Endodermal cell (in vitro differentiated cells): ENCODE measurements around the gene TRAF3. TPM values are rescaled to one million over a fixed set of nuclear protein-coding genes. Genes with fewer than 3 reads are reported as not detected.

Experiments
- DNase-seq: peaks from one replicate; pipeline ENCODE4 v3.0.0-alpha.2; 2017
- H3K27ac ChIP-seq: 2 replicates; pipeline ENCODE4 v1.5.1; 2013; ENCODE audit warnings: mild to moderate bottlenecking, low read depth, low read length, moderate library complexity
- H3K27me3 ChIP-seq: 2 replicates; pipeline ENCODE4 v1.6.1; 2013; ENCODE audit warnings: mild to moderate bottlenecking, low read length, moderate library complexity; ENCODE audit not compliant: insufficient read depth, control insufficient read depth, poor library complexity, severe bottlenecking
- H3K36me3 ChIP-seq: 2 replicates; pipeline ENCODE4 v1.7.0; 2013; ENCODE audit warnings: mild to moderate bottlenecking, low read length, moderate library complexity; ENCODE audit not compliant: control insufficient read depth, insufficient read depth
- H3K4me1 ChIP-seq: one replicate; pipeline ENCODE4 v1.7.0; 2013; ENCODE audit warnings: low read length; ENCODE audit not compliant: control insufficient read depth, insufficient read depth
- H3K4me3 ChIP-seq: 2 replicates; pipeline ENCODE4 v1.5.1; 2013; ENCODE audit warnings: mild to moderate bottlenecking, low read length, moderate library complexity
- H3K9ac ChIP-seq: 2 replicates; pipeline ENCODE4 v1.6.1; 2013; ENCODE audit warnings: mild to moderate bottlenecking, low read length, moderate library complexity; ENCODE audit not compliant: poor library complexity, severe bottlenecking; ENCODE audit errors: extremely low read depth
- H3K9me3 ChIP-seq: 2 replicates; pipeline ENCODE4 v1.6.1; 2013; ENCODE audit warnings: mild to moderate bottlenecking, low read length, moderate library complexity; ENCODE audit not compliant: control insufficient read depth
- H3K27ac Mint-ChIP-seq: 2 replicates; pipeline ENCODE4 v1.8.0; 2020; ENCODE audit warnings: mixed read lengths
- H3K27me3 Mint-ChIP-seq: 2 replicates; pipeline ENCODE4 v1.8.0; 2021; ENCODE audit warnings: mild to moderate bottlenecking, mixed read lengths; ENCODE audit not compliant: insufficient read depth
- H3K36me3 Mint-ChIP-seq: 2 replicates; pipeline ENCODE4 v1.8.0; 2020; ENCODE audit warnings: low read depth, mixed read lengths
- H3K4me1 Mint-ChIP-seq: 2 replicates; pipeline ENCODE4 v1.8.0; 2020; ENCODE audit warnings: mixed read lengths
- H3K4me3 Mint-ChIP-seq: 2 replicates; pipeline ENCODE4 v1.8.0; 2020; ENCODE audit warnings: mild to moderate bottlenecking, moderate library complexity, mixed read lengths
- H3K9me3 Mint-ChIP-seq: 2 replicates; pipeline ENCODE4 v1.8.0; 2020; ENCODE audit warnings: mild to moderate bottlenecking, mixed read lengths
- CTCF ChIP-seq: fragments of 200-600 bp; sonication (generic); conservative IDR thresholded peaks from 2 replicates; pipeline ENCODE4 v1.5.0; 2021; ENCODE audit warnings: antibody characterized with exemption, mild to moderate bottlenecking
- WGBS, 2 experiments: methylation state at CpG; one replicate each; pipeline versions ENCODE4 v1.1.5 to v1.1.7; 2013; ENCODE audit warnings: missing lambda C conversion rate in 2 of 2, mixed read lengths in 1 of 2; ENCODE audit not compliant: insufficient coverage in 1 of 2, insufficient read length in 1 of 2; 5-methylcytosine and 5-hydroxymethylcytosine counted together
- total RNA-seq, 2 donors: library from RNA; stranded (reverse); fragmentation: NEBNext Ultra II Directional in 1 of 2; extraction: Animal tissue kit (Norgen Biotek cat#: 25700) in 1 of 2; gene quantifications; 2 replicates in 1 of 2; 3 replicates in 1 of 2; pipeline ENCODE4 v1.2.1, GENCODE V29; 2021

TRAF3 gene
- total RNA-seq, 2 donors from 2014 or later = 16.7 to 23.8 TPM

- peak overlapping the region; percentile 20 for H3K27ac ChIP-seq
- Mint-ChIP-seq H3K27me3 (no peaks in the 10 kb centered on the region), H3K9me3 (no peaks in the 10 kb centered on the region), H3K4me3 (no peak overlapping the region), H3K4me1 (peaks cover 10% of the 10 kb centered on the region), H3K36me3 (peaks cover 9% of the 10 kb centered on the region), H3K27ac (no peak overlapping the region)
- no peak for TF ChIP-seq CTCF
- no peak overlapping the region for H3K9ac ChIP-seq
- H3K27me3 ChIP-seq = no peaks in the 10 kb centered on the region
- H3K4me3 ChIP-seq = no peak overlapping the region
- DNase-seq = no peak
- WGBS, 2 experiments = 61% methylated on average over 4 of the region's 4 CpGs; no CpG with 5 or more reads in 1 of the 2 experiments
- no peaks in the 10 kb centered on the region for H3K9me3 ChIP-seq
- no peaks in the 10 kb centered on the region for H3K36me3 ChIP-seq
- H3K4me1 ChIP-seq = no peaks in the 10 kb centered on the region
Observed at GRCh38 chr14:102838501-102838900, 61.3 kb downstream of the TRAF3 start.

- no peak overlapping the region for H3K4me3 ChIP-seq
- Mint-ChIP-seq H3K9me3 (no peaks in the 10 kb centered on the region), H3K4me1 (peaks cover 10% of the 10 kb centered on the region), H3K36me3 (peaks cover 1% of the 10 kb centered on the region), H3K4me3 (no peak overlapping the region), H3K27me3 (no peaks in the 10 kb centered on the region), H3K27ac (no peak overlapping the region)
- H3K27me3 ChIP-seq = no peaks in the 10 kb centered on the region
- no peak for TF ChIP-seq CTCF
- WGBS, 2 experiments = 97 to 100% methylated on average over 1 to 2 of the region's 3 CpGs
- no peaks in the 10 kb centered on the region for H3K36me3 ChIP-seq
- H3K9me3 ChIP-seq = no peaks in the 10 kb centered on the region
- no peaks in the 10 kb centered on the region for H3K4me1 ChIP-seq
- no peak for DNase-seq
- no peak overlapping the region for H3K27ac ChIP-seq
- H3K9ac ChIP-seq = no peak overlapping the region
Observed at GRCh38 chr14:102840115-102840514, 62.9 kb downstream of the TRAF3 start.

- peaks cover 10% of the 10 kb centered on the region for H3K4me1 Mint-ChIP-seq
- no peaks in the 10 kb centered on the region for H3K27me3 Mint-ChIP-seq
- Histone ChIP-seq H3K27me3 (no peaks in the 10 kb centered on the region), H3K9ac (no peak overlapping the region), H3K9me3 (no peaks in the 10 kb centered on the region), H3K4me3 (no peak overlapping the region), H3K27ac (no peak overlapping the region), H3K36me3 (no peaks in the 10 kb centered on the region), H3K4me1 (no peaks in the 10 kb centered on the region)
- peaks cover 1% of the 10 kb centered on the region for H3K36me3 Mint-ChIP-seq
- WGBS, 2 experiments = 71 to 79% methylated on average over 7 to 8 of the region's 8 CpGs
- TF ChIP-seq CTCF = peak; percentile 21
- H3K4me3 Mint-ChIP-seq = no peak overlapping the region
- no peaks in the 10 kb centered on the region for H3K9me3 Mint-ChIP-seq
- DNase-seq = peak; percentile 59
- no peak overlapping the region for H3K27ac Mint-ChIP-seq
Observed at GRCh38 chr14:102840771-102841528, 63.7 kb downstream of the TRAF3 start.
